ENCODE data around the gene ATP2A3. TPM values are rescaled to one million over a fixed set of nuclear protein-coding genes. Genes with fewer than 3 reads are reported as not detected.
A peak's percentile ranks its signal among the peaks of the same experiment; 100 is the strongest.

The ATP2A3 gene
- total and polyA plus RNA-seq, 2 donors (not counting 1 experiment from before 2014, with no cell fraction given): 0.25 to 12.4 TPM

GRCh38 chr17:3986939-3987335 lies 22.7 kb upstream of the ATP2A3 start:
- H3K79me2 ChIP-seq (ENCODE audit: control insufficient read depth, insufficient read depth, low read length): no peaks in the 10 kb centered on the region
- no peaks in the 10 kb centered on the region for H3K9me3 ChIP-seq (ENCODE audit: control insufficient read depth, insufficient read depth, low read depth, low read length)
- H3K27me3 ChIP-seq (ENCODE audit: control insufficient read depth, insufficient read depth, low read length): no peaks in the 10 kb centered on the region
- no peak for DNase-seq (ENCODE audit: low read depth in 2 of 2)
- no peak overlapping the region for H2AFZ ChIP-seq (ENCODE audit: low read length)
- no peak overlapping the region for H3K27ac ChIP-seq (ENCODE audit: insufficient read depth, low read length)
- H3K4me2 ChIP-seq (ENCODE audit: extremely low read depth, insufficient read depth, low read length): no peak overlapping the region
- no peak overlapping the region for H3K9ac ChIP-seq (ENCODE audit: insufficient read depth, low read length)
- H3K4me3 ChIP-seq (replicated peaks in 1 of 4; ENCODE audit: control extremely low read depth in 1 of 4, insufficient read depth in 1 of 4, low read depth in 3 of 4, low read length in 4 of 4): no peak overlapping the region
- H4K20me1 ChIP-seq (ENCODE audit: control insufficient read depth, extremely low read depth, insufficient read depth, low read length): no peaks in the 10 kb centered on the region
- TF ChIP-seq CTCF (conservative IDR thresholded peaks at IDR 0.05 in 1 of 2, IDR thresholded peaks at IDR 0.05 in 1 of 2; ENCODE audit: low read depth in 1 of 2, low read length in 2 of 2) (no peak), EZH2 (IDR thresholded peaks at IDR 0.05; ENCODE audit: low read length, missing control alignments) (no peak)
- no peaks in the 10 kb centered on the region for H3K4me1 ChIP-seq (ENCODE audit: control insufficient read depth, extremely low read depth, insufficient read depth, low read length)
- H3K36me3 ChIP-seq (ENCODE audit: control insufficient read depth, insufficient read depth, low read length): no peaks in the 10 kb centered on the region

GRCh38 chr17:3986270-3986938 lies 22.2 kb upstream of the ATP2A3 start:
- DNase-seq (ENCODE audit: low read depth in 2 of 2): no peak
- no peak overlapping the region for H3K9ac ChIP-seq (ENCODE audit: insufficient read depth, low read length)
- H3K27me3 ChIP-seq (ENCODE audit: control insufficient read depth, insufficient read depth, low read length): no peaks in the 10 kb centered on the region
- no peak overlapping the region for H2AFZ ChIP-seq (ENCODE audit: low read length)
- H4K20me1 ChIP-seq (ENCODE audit: control insufficient read depth, extremely low read depth, insufficient read depth, low read length): no peaks in the 10 kb centered on the region
- no peaks in the 10 kb centered on the region for H3K4me1 ChIP-seq (ENCODE audit: control insufficient read depth, extremely low read depth, insufficient read depth, low read length)
- H3K27ac ChIP-seq (ENCODE audit: insufficient read depth, low read length): no peak overlapping the region
- H3K36me3 ChIP-seq (ENCODE audit: control insufficient read depth, insufficient read depth, low read length): no peaks in the 10 kb centered on the region
- H3K79me2 ChIP-seq (ENCODE audit: control insufficient read depth, insufficient read depth, low read length): no peaks in the 10 kb centered on the region
- H3K4me2 ChIP-seq (ENCODE audit: extremely low read depth, insufficient read depth, low read length): no peak overlapping the region
- no peak for TF ChIP-seq CTCF (conservative IDR thresholded peaks at IDR 0.05 in 1 of 2, IDR thresholded peaks at IDR 0.05 in 1 of 2; ENCODE audit: low read depth in 1 of 2, low read length in 2 of 2)
- TF ChIP-seq EZH2 (IDR thresholded peaks at IDR 0.05; ENCODE audit: low read length, missing control alignments): peak; percentile 12
- no peaks in the 10 kb centered on the region for H3K9me3 ChIP-seq (ENCODE audit: control insufficient read depth, insufficient read depth, low read depth, low read length)
- no peak overlapping the region for H3K4me3 ChIP-seq (replicated peaks in 1 of 4; ENCODE audit: control extremely low read depth in 1 of 4, insufficient read depth in 1 of 4, low read depth in 3 of 4, low read length in 4 of 4)

GRCh38 chr17:3985846-3986245 lies 21.6 kb upstream of the ATP2A3 start:
- Histone ChIP-seq H3K79me2 (ENCODE audit: control insufficient read depth, insufficient read depth, low read length) (no peaks in the 10 kb centered on the region), H3K36me3 (ENCODE audit: control insufficient read depth, insufficient read depth, low read length) (no peaks in the 10 kb centered on the region), H3K4me3 (replicated peaks in 1 of 4; ENCODE audit: control extremely low read depth in 1 of 4, insufficient read depth in 1 of 4, low read depth in 3 of 4, low read length in 4 of 4) (no peak overlapping the region), H3K9ac (ENCODE audit: insufficient read depth, low read length) (no peak overlapping the region), H3K27ac (ENCODE audit: insufficient read depth, low read length) (no peak overlapping the region), H2AFZ (ENCODE audit: low read length) (no peak overlapping the region), H3K9me3 (ENCODE audit: control insufficient read depth, insufficient read depth, low read depth, low read length) (no peaks in the 10 kb centered on the region), H3K4me1 (ENCODE audit: control insufficient read depth, extremely low read depth, insufficient read depth, low read length) (no peaks in the 10 kb centered on the region), H3K4me2 (ENCODE audit: extremely low read depth, insufficient read depth, low read length) (no peak overlapping the region), H3K27me3 (ENCODE audit: control insufficient read depth, insufficient read depth, low read length) (no peaks in the 10 kb centered on the region), H4K20me1 (ENCODE audit: control insufficient read depth, extremely low read depth, insufficient read depth, low read length) (no peaks in the 10 kb centered on the region)
- TF ChIP-seq CTCF (conservative IDR thresholded peaks at IDR 0.05 in 1 of 2, IDR thresholded peaks at IDR 0.05 in 1 of 2; ENCODE audit: low read depth in 1 of 2, low read length in 2 of 2) (no peak), EZH2 (IDR thresholded peaks at IDR 0.05; ENCODE audit: low read length, missing control alignments) (peak; percentile 24)
- no peak for DNase-seq (ENCODE audit: low read depth in 2 of 2)

Measured in fibroblast of lung (primary cell).